Panc1 (cell line): ENCODE results near the gene FOXO1. TPM values are rescaled to one million over a fixed set of nuclear protein-coding genes. Genes with fewer than 3 reads are reported as not detected.

ENCODE experiments used
- ATAC-seq: fragments of 200-7000 bp; cut with Tn5 transposase; 2 replicates; pipeline ENCODE4 v1.9.1; 2020; ENCODE audit warnings: mild to moderate bottlenecking, moderate library complexity
- BruUV-seq: library from RNA; stranded (reverse); fragments of 400-500 nt; replicated peaks from 2 replicates; lab custom pipeline; 2021; lab: Mats Ljungman, UMichigan
- CTCF ChIA-PET: fragments of 300-600 bp; sonication (Branson Sonifier 250); formaldehyde crosslinking; loops from one replicate; lab custom pipeline; 2022; ENCODE audit warnings: antibody characterized with exemption; lab: Charles Lee
- POLR2A ChIA-PET: fragments of 300-600 bp; sonication (Branson Sonifier 250); formaldehyde crosslinking; loops from one replicate; lab custom pipeline; 2022; ENCODE audit warnings: antibody characterized with exemption; lab: Charles Lee
- DNase-seq: peaks from one replicate; pipeline ENCODE4 v3.0.0-alpha.2; 2010; ENCODE audit warnings: low read depth, low spot score
- H3K27ac ChIP-seq: 2 replicates; pipeline ENCODE4 v1.5.1; 2011; ENCODE audit warnings: mild to moderate bottlenecking, low read length, inconsistent platforms
- H3K27me3 ChIP-seq: fragments of 200-500 bp; sonication (Bioruptor generic); 2 replicates; pipeline ENCODE4 v1.6.0; 2014; ENCODE audit warnings: low read length, inconsistent platforms; ENCODE audit not compliant: control insufficient read depth, insufficient read depth
- H3K36me3 ChIP-seq: fragments of 200-500 bp; sonication (Bioruptor generic); 2 replicates; pipeline ENCODE4 v1.5.1; 2014; ENCODE audit warnings: inconsistent platforms, mild to moderate bottlenecking, low read length, moderate library complexity; ENCODE audit not compliant: control insufficient read depth, insufficient read depth
- H3K4me1 ChIP-seq: 2 replicates; pipeline ENCODE4 v1.5.1; 2011; ENCODE audit warnings: inconsistent platforms, mild to moderate bottlenecking, low read length, moderate library complexity; ENCODE audit not compliant: control insufficient read depth, insufficient read depth
- H3K4me3 ChIP-seq, 2 experiments: 2 replicates each; pipeline ENCODE4 v1.5.1; 2011 to 2012; ENCODE audit warnings: low read depth in 2 of 2, low read length in 2 of 2, mild to moderate bottlenecking in 2 of 2, inconsistent platforms in 1 of 2, moderate library complexity in 1 of 2
- H3K9me3 ChIP-seq: fragments of 200-500 bp; sonication (Bioruptor generic); 2 replicates; pipeline ENCODE4 v1.5.1; 2014; ENCODE audit warnings: low read depth, mild to moderate bottlenecking, inconsistent platforms, low read length, moderate library complexity; ENCODE audit not compliant: control insufficient read depth, insufficient read depth
- CTCF ChIP-seq: fragments of 450-650 bp; IDR thresholded peaks from 2 replicates; pipeline ENCODE4 v1.5.1; 2017; ENCODE audit warnings: mild to moderate bottlenecking
- POLR2AphosphoS5 ChIP-seq: IDR thresholded peaks from 2 replicates; pipeline ENCODE4 v1.6.1; 2012; ENCODE audit warnings: mild to moderate bottlenecking, low read depth, low read length, moderate library complexity
- REST ChIP-seq, 2 experiments: IDR thresholded peaks; 2 replicates each; pipeline ENCODE4 v1.6.1; 2011 to 2012; ENCODE audit warnings: low read depth in 2 of 2, control low read depth in 1 of 2, low read length in 1 of 2, mild to moderate bottlenecking in 1 of 2, moderate library complexity in 1 of 2; ENCODE audit not compliant: insufficient read depth in 1 of 2
- SIN3A ChIP-seq: IDR thresholded peaks from 2 replicates; pipeline ENCODE4 v1.6.1; 2012; ENCODE audit warnings: low read depth, mild to moderate bottlenecking, low read length, moderate library complexity, borderline replicate concordance; ENCODE audit not compliant: insufficient read depth
- TCF7L2 ChIP-seq: IDR thresholded peaks from 2 replicates; pipeline ENCODE4 v1.6.1; 2011; ENCODE audit warnings: mild to moderate bottlenecking, low read depth, low read length, inconsistent platforms
- in situ Hi-C: cut with HindIII; loops from 2 replicates; pipeline ENCODE4 v1.10.0; 2016; ENCODE audit warnings: low sequenced_read_pairs, low pct_unique_long_range_greater_than_20kb
- intact Hi-C: fragments of 100-400 bp; cut with micrococcal nuclease; formaldehyde crosslinking; loops from one replicate; pipeline ENCODE4 v1.10.0; 2022; ENCODE audit not compliant: unreplicated experiment
- total RNA-seq: library from RNA; stranded (reverse); gene quantifications from one replicate; pipeline ENCODE4 v1.2.1, GENCODE V29; 2021; ENCODE audit not compliant: unreplicated experiment

FOXO1 gene
- total RNA-seq, 1 experiment from 2014 or later = 2.1 TPM

GRCh38 chr13:40612041-40612440 lies 54.4 kb downstream of the FOXO1 start:
- ATAC-seq (no peak), DNase-seq (no peak)
- in situ Hi-C loops (no loop called here), intact Hi-C loops (no loop called here)
- Histone ChIP-seq H3K4me3 (no peak overlapping the region), H3K27ac (no peak overlapping the region), H3K27me3 (no peaks in the 10 kb centered on the region), H3K9me3 (no peaks in the 10 kb centered on the region), H3K4me1 (no peaks in the 10 kb centered on the region), H3K36me3 (no peaks in the 10 kb centered on the region)
- ChIA-PET POLR2A (no interaction called here), CTCF (no interaction called here)
- TF ChIP-seq CTCF = no peak
- no peak for TF ChIP-seq TCF7L2
- TF ChIP-seq POLR2AphosphoS5 = no peak
- no peak for TF ChIP-seq REST (IDR thresholded peaks at IDR 0.05; ENCODE audit: insufficient read depth in 1 of 2, low read depth in 2 of 2, low read length in 1 of 2)
- TF ChIP-seq SIN3A = no peak
- BruUV-seq = no TSS peak

DNA sequence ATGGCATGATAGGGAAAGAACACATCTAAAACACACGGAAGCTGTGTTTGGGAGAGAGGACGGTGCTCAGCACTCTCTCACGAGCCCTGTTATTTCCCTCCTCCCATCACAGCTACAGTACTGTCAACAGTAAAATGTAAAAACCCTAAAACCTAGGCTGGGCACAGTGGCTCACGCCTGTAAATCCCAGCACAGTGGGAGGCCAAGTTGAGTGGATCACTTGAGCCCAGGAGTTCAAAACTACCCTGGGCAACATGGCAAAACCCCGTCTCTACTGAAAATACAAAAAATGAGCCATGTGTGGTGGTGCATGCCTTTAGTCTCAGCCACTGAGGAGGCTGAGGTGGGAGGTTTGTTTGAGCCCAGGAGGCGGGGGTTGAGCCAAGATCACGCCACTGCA lies 54.8 kb downstream of the FOXO1 start:
- in situ Hi-C loops (no loop called here), intact Hi-C loops (no loop called here)
- TF ChIP-seq TCF7L2 (no peak), SIN3A (no peak), POLR2AphosphoS5 (no peak), CTCF (no peak), REST (IDR thresholded peaks at IDR 0.05; ENCODE audit: insufficient read depth in 1 of 2, low read depth in 2 of 2, low read length in 1 of 2) (no peak)
- ChIA-PET POLR2A (no interaction called here), CTCF (no interaction called here)
- DNase-seq (no peak), ATAC-seq (no peak)
- no peaks in the 10 kb centered on the region for H3K27me3 ChIP-seq
- no TSS peak for BruUV-seq
- H3K4me3 ChIP-seq = no peak overlapping the region
- H3K27ac ChIP-seq = no peak overlapping the region
- no peaks in the 10 kb centered on the region for H3K36me3 ChIP-seq
- H3K9me3 ChIP-seq = no peaks in the 10 kb centered on the region
- H3K4me1 ChIP-seq = no peaks in the 10 kb centered on the region
